ENCODE measurements around the gene GAK.
"Not testable (repeated sequence)": the region's sequence is repeated elsewhere in the genome, so short reads cannot be mapped to it uniquely, and the experiment has no call there.

GAK gene

DNA sequence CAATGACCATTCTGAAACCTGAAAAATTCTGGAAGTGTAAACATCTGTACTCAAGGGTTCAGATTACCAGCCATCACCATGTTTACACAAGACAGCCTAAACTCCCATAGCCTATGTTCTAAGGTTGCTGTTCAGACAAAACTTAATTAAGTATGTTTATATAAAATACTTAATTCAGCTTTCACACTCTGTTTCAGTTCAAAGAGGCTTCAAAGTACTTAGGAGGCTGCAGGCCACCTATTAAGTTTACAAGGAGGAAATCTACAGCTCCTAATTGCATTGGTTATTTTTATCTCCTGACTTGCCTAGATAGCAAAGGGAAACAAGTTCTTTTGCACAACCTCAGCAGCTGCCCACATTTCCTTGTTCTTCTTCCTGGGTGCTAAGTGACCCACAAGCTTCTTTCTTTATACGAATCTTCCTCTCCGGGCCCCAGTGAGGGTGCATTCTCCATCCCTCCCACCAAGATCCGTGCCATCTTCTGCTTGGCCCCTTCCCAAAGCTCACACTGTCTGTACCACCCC, 2.0 kb downstream of the GAK start:
- FAIRE-seq (peak; percentile 21), DNase-seq (ENCODE audit: extremely low spot score, insufficient read length, low read depth) (no peak)

DNA sequence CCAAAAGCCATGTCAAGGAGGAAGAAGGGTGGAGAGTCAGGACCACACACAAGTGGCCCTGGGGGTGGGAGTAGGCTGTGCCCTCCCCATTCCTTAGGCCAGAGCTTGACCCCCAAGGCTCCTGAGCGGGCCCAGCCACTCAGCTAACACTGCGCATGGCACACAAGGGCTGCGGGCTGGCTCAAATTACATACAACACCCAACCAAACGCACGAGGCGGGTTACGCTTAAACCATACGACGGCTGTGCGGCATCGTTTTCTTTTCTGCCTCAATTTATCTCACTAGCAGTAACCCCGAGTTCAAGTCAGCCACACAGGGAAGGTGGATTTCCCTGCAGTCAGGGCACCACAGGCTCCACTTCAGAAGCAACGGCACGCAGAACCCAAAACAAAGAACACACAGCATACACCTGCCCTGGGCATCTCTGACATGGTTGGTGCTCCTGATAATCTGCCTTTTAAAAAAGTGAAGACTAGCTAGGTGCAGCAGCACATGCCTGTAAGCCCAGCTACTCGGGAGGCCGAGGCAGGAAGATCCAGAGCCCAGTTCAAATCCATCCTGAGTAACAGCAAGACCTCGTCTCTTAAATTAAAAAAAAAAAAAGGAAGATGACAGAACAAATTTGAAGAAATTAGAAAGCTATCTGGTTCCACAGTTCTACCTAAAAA, 2.9 kb downstream of the GAK start:
- FAIRE-seq = no peak
- DNase-seq (ENCODE audit: extremely low spot score, insufficient read length, low read depth) = no peak

DNA sequence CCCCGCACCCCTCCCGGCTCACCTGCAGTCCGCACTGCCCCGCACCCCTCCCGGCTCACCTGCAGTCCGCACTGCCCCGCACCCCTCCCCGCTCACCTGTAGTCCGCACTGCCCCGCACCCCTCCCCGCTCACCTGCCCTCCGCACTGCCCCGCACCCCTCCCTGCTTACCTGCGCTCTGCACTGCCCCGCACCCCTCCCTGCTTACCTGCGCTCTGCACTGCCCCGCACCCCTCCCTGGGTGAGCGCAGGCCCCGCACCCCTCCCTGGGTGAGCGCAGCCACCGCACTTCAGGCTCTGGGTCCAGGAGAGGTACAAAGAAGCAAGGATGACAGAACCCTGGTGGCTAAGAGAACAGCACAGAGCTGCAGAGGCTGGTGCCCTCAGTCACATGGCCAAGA, 4.5 kb downstream of the GAK start:
- DNase-seq (ENCODE audit: extremely low spot score, insufficient read length, low read depth); FAIRE-seq: not testable (repeated sequence)

DNA sequence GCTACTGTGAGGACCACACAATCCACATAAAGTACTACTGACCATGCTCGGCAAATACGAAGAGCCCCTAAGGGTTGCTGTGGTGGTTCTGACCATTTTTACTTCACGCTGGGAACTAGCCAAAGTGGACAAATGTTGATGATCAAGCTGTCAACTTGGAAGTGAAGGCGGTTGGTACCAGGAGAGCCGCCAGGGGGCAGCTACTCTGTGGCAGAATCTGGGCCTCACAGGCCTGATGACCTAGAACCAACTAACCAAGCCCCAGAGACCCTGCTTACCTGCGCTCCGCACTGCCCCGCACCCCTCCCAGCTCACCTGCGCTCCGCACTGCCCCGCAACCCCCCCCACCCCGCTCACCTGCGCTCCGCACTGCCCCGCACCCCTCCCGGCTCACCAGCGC, 5.6 kb downstream of the GAK start:
- no peak for DNase-seq (ENCODE audit: extremely low spot score, insufficient read length, low read depth)
- FAIRE-seq = no peak

DNA sequence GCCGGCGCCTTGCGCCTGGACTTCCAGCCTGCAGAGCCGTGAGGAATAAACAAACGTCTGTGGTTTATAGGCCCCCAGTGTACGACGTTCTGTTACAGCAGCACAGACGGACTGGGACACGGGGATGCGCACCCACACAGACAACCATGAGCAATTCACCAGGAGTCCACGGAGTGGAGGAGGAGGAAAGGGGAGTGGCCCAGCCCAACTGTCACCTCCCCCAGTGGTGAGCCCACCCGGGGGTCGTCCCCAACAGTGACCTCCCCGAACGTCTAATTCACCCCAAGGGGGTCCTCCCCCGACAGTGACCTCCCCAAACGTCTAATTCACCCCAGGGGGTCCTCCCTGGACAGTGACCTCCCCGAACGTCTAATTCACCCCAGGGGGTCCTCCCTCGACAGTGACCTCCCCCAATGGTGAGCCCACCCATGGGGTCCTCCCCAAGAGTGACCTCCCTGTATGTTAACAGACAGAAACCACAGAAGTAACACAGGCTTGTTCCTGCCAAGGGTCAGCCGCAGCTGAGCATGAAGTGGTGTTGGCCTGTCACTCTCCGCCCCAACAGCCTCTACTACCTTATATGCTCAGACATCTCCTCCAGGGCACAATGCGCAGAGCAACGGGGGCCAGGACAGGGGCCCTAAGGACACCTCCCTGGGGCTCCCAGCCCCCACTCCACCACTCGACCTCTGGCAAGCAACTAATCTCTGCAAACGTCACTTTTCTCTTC, 6.2 kb downstream of the GAK start:
- DNase-seq (ENCODE audit: extremely low spot score, insufficient read length, low read depth) (no peak), FAIRE-seq (no peak)

DNA sequence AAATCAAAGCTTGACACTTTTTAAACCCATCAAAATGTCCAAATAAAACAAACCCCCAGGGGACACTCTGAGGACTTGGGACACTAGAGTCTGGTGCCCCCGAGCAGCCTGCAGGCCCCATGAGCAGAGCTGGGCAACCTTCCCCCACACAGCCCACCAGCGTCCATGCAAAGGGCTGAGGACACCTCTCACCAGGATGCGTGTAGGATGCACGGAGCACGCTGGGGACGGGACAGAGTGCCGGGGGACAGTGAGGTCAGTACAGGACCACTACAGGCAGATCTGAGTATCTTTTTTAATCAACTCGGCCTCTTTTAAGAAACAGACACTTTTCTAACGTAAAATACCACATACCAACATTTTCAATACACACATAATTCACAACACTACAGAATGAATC, 6.9 kb downstream of the GAK start:
- no peak for DNase-seq (ENCODE audit: extremely low spot score, insufficient read length, low read depth)
- no peak for FAIRE-seq

DNA sequence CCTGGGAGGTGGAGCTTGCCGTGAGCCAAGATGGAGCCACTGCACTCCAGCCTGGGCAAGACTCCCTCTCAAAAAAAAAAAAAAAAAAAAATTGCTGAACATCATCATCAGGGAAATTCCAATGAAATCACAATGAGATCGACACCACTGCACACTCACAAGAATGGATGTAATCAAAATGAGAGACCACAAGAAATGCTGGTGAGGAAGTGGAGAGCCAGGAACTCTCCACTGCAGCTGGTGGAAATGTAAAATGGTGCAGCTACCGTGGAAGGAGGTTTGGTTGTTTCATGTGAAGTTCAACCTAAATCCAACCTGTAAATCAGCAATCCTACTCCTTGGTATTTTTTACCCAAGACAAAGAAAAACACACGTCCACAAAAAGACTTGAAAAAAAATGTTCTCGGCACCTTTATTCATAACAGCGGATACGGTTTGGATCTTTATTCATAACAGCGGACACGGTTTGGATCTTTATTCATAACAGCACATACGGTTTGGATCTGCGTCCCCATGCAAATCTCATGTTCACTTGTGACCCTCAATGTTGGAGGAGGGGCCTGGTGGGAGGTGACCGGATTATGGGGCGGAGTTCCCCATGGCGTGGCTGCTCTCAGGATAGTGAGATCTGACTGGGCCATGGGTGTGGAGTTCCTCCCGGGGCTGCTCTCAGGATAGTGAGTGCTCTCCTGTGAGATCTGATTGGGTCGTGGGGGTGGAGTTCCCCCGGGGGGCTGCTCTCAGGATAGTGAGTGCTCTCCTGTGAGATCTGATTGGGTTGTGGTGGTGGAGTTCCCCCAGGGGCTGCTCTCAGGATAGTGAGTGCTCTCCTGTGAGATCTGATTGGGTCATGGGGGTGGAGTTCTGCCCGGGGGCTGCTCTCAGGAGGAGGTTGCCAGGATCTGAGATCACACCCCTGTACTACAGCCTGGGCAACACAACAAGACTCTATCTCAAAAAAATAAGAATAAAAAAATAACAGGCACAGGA, 7.7 kb downstream of the GAK start:
- FAIRE-seq (peak; percentile 79), DNase-seq (ENCODE audit: extremely low spot score, insufficient read length, low read depth) (no peak)

DNA sequence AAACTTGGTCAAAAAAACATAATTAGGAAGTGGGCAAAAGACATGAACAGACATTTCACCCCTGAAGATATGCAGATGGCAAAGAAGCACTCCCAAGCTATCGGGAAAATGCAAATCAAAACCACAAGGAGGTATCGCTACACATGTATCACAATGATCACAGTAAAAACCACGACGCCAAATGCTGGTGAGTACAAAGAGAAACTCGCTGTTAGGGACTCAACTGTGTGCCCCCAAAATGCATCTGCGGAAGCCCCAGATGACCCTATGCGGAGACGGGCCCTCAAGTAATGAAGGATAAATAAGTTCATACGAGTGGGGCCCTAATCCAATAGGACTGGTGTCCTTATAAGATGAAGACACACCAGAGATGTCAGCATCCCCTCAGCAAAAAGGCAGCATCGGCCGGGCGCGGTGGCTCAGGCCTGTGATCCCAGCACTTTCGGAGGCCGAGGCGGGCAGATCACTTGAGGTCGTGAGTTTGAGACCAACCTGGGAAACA, 10.2 kb downstream of the GAK start:
- FAIRE-seq = peak; percentile 94

DNA sequence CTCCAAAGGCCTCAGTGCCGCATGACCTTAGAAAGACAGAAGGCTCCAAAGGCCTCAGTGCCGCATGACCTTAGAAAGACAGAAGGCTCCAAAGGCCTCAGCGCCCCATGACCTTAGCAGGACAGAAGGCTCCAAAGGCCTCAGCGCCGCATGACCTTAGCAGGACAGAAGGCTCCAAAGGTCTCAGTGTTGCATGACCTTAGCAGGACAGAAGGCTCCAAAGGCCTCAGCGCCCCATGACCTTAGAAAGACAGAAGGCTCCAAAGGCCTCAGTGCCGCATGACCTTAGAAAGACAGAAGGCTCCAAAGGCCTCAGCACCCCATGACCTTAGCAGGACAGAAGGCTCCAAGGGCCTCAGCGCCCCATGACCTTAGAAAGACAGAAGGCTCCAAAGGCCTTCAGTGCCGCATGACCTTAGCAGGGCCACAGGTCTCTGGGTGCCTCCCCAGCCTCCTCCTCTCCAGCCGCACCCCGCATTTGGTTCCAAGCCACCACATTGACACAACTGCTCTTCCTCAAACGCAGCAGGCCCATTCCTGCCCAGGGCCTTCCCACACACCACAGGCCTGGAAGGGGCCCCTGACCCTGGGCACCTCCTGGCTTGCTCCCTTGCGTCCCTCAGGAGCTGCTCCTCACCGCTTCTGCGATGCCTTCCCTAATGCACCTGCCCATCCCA, 13.0 kb downstream of the GAK start:
- not testable (repeated sequence) for FAIRE-seq

More for the DNA sequence above, 10.2 kb downstream of the GAK start:
- DNase-seq (ENCODE audit: extremely low spot score, insufficient read length, low read depth) = no peak

DNA sequence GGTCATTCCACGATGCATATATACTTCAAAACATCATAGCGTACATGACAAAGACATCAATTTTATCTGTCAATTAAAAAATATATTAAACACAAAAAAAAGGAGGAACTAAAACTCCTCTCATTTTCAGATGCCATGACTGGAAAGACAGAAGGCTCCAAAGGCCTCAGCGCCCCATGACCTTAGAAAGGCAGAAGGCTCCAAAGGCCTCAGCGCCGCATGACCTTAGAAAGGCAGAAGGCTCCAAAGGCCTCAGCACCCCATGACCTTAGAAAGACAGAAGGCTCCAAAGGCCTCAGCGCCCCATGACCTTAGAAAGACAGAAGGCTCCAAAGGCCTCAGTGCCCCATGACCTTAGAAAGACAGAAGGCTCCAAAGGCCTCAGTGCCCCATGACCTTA, 13.5 kb downstream of the GAK start:
- DNase-seq (ENCODE audit: extremely low spot score, insufficient read length, low read depth); FAIRE-seq: not testable (repeated sequence)

More for the DNA sequence above, 13.0 kb downstream of the GAK start:
- DNase-seq (ENCODE audit: extremely low spot score, insufficient read length, low read depth) = not testable (repeated sequence)

DNA sequence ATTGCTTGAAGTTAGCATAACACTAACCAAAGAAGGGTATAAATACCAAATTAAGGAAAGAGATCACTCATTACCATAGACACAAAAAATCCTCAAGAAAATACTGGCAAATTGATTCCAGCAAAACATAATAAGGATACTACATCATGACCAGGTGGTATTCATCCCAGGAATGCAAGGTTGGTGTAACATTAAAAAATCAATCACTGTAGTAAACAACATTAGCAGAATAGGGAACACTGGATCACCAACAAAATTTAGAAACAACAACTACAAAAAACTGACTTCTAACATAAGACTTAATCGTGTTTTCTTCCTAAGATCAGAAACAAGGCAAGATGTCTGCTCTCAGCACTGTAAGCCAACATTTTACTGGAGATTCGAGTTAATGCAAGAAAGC, 14.1 kb downstream of the GAK start:
- FAIRE-seq (no peak), DNase-seq (ENCODE audit: extremely low spot score, insufficient read length, low read depth) (no peak)

DNA sequence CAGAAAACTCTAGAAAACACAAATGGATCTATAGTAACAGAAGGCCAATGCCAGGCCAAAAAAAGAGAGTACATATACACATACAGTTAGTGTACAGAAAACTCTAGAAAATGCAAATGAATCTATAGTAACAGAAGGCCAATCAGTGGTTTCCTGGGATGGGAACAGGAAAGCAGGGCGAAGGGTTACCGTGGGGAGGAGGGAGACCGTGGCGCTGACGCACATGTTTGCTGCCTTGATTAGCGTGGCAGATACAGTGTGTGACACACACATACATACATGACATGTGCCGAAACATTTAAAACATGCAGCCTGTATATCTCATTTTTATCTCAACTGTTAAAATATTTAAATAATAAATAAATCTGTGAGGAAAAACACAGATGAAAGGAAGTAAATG, 14.7 kb downstream of the GAK start:
- DNase-seq (ENCODE audit: extremely low spot score, insufficient read length, low read depth) (no peak), FAIRE-seq (no peak)

DNA sequence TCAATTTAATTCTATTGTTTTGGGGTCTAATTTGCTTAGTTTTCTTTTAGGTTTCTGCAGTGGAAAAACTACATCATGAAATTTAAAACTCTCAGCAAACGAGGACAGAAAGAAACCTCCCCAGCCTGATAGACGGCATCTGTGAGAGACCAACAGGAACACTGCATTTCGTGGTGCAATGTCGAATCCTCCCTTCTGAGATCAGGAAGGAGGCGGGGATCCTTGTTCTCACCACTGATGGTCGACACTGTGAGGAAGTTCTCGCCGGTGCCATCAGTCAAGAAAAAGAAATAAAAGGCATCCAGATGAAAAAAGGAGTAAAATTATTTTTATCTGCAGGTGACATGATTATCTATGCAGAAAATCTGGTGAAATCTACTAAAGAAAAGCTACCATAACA, 16.5 kb downstream of the GAK start:
- peak; percentile 51 for FAIRE-seq
- no peak for DNase-seq (ENCODE audit: extremely low spot score, insufficient read length, low read depth)

DNA sequence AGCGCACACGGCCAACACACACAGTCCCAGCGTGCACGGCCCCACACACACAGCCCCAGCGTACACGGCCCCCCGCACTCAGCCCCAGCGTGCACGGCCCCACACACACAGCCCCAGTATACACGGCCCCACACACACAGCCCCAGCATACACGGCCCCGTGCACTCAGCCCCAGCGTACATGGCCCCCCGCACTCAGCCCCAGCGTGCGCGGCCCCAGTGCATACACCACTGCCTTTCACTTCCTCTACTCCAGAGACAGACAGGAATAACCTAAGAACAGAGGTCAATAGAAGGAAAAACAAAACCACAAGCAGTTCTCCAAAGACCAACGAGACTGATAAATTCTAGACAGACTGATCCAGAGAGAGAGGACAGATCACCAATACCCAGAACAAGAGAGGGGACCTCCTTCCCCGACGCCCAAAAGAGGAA, 17.1 kb downstream of the GAK start:
- DNase-seq (ENCODE audit: extremely low spot score, insufficient read length, low read depth) (no peak), FAIRE-seq (peak; percentile 35)

DNA sequence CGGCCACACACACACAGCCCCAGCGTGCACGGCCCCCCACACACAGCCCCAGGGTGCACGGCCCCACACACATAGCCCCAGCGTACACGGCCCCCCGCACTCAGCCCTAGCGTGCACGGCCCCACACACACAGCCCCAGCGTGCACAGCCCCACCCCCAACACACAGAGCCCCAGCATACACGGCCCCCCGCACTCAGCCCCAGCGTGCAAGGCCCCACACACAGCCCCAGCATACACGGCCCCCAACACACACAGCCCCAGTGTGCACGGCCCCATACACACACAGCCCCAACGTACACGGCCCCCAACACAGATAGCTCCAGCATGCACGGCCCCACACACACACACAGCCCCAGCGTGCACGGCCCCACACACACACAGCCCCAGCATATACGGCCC, 17.6 kb downstream of the GAK start:
- no peak for FAIRE-seq

DNA sequence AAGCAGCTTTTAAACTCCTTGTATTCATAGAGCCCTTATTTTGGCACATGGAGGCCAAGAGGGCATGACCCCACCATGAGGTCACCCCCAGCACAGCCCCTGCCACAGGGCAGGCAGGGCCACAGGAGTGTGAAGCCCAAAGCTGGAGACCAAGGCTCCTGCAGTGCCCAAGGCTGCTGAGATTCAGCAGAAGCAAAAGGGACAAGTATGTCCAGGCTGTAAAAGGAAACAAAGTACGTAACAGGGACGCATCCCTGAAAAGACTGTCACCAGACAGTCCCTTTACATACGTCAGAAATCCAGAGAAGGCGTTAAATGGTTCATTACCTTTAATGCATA, 18.9 kb downstream of the GAK start:
- FAIRE-seq = no peak
- DNase-seq (ENCODE audit: extremely low spot score, insufficient read length, low read depth) = no peak

More for the DNA sequence above, 17.6 kb downstream of the GAK start:
- DNase-seq (ENCODE audit: extremely low spot score, insufficient read length, low read depth) = no peak

DNA sequence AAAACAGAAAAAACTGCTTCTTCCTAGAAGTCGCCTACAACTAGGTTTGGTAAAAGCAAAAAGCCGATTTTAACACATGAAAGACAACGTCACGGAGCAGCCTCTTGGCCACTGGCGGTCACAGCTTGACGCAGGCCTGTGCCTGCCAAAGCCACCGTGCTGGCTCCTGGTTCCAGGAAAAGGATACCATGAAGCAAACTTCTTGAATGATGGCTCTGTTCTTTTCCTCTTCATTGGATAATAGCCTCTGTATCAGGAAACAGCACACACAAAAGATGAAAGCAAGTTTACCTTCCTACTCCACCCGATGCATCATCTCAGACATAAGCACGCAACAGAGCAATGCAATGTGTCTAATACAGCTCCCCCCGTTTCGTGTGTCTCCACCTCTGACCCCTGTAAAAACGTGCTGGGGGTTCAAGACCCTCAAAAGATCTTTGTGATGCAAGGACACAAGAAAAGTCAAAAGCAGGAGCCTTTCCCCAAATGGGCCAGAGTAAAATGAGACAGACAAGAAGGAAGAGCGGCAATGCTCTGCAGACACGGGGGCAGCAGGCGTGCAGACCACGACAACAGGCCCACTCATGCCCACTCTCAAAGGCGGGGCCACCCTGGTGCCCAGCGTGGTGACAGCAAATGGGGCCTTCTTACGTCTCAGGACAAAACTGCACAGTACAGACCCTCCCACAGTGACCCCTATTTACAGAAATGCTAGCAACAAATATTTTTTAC, 19.4 kb downstream of the GAK start:
- DNase-seq (ENCODE audit: extremely low spot score, insufficient read length, low read depth) = no peak
- FAIRE-seq = no peak

DNA sequence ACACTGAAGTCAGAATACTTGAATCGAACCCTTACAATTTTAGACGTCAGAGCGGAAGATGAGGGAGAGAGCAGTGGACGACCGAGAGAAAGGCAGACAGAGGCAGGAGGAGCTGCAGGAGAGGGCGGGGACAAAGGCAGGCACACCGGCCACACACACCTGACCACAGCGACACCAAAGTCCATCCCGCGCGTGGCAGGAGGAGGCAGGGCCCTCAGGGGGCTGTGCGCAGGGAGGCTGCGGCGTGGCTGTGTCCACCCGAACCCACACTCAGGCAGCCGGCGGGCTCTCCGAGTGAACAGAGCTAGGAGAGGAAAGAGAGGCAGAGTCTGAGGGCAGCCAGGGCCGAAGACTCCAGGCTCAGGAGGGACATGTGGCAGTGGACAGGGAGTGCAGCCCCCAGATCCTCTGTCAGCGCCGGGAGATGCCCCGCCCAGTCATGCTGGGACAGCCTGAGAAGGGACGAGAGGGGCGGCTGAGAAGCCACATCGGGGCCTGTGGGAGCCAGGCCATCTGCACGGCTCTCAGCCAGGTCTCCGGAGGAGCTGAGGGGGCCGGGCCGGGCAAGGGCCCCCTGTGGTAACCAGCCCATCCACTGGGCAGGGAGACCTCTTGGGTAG, 20.1 kb downstream of the GAK start:
- FAIRE-seq (no peak), DNase-seq (ENCODE audit: extremely low spot score, insufficient read length, low read depth) (no peak)
